ENCODE data around the gene TENM3.

TENM3 gene

GRCh38 chr4:182764642-182765041 lies 521.4 kb downstream of the TENM3 start:
- DNase-seq (ENCODE audit: low read depth in 2 of 2) = no peak
- TF ChIP-seq CTCF (IDR thresholded peaks at IDR 0.05; ENCODE audit: low read depth, low read length) = no peak
- H3K4me3 ChIP-seq (replicated peaks in 1 of 2; ENCODE audit: low read depth in 2 of 2, low read length in 2 of 2) = no peak overlapping the region

- H3K4me3 ChIP-seq (replicated peaks in 1 of 2; ENCODE audit: low read depth in 2 of 2, low read length in 2 of 2) = no peak overlapping the region
- no peak for TF ChIP-seq CTCF (IDR thresholded peaks at IDR 0.05; ENCODE audit: low read depth, low read length)
- DNase-seq (ENCODE audit: low read depth in 2 of 2) = no peak
Measured at GRCh38 chr4:182765987-182766856, 523.0 kb downstream of the TENM3 start.

GRCh38 chr4:182766857-182767250 lies 523.7 kb downstream of the TENM3 start:
- no peak overlapping the region for H3K4me3 ChIP-seq (replicated peaks in 1 of 2; ENCODE audit: low read depth in 2 of 2, low read length in 2 of 2)
- no peak for DNase-seq (ENCODE audit: low read depth in 2 of 2)
- no peak for TF ChIP-seq CTCF (IDR thresholded peaks at IDR 0.05; ENCODE audit: low read depth, low read length)

GRCh38 chr4:182768838-182769237 lies 525.6 kb downstream of the TENM3 start:
- no peak overlapping the region for H3K4me3 ChIP-seq (replicated peaks in 1 of 2; ENCODE audit: low read depth in 2 of 2, low read length in 2 of 2)
- DNase-seq (ENCODE audit: low read depth in 2 of 2) = no peak
- TF ChIP-seq CTCF (IDR thresholded peaks at IDR 0.05; ENCODE audit: low read depth, low read length) = no peak

GRCh38 chr4:182770259-182770995 lies 527.2 kb downstream of the TENM3 start:
- TF ChIP-seq CTCF (IDR thresholded peaks at IDR 0.05; ENCODE audit: low read depth, low read length) = no peak

GRCh38 chr4:182770996-182771514 lies 527.9 kb downstream of the TENM3 start:
- DNase-seq (ENCODE audit: low read depth in 2 of 2) = no peak
- no peak overlapping the region for H3K4me3 ChIP-seq (replicated peaks in 1 of 2; ENCODE audit: low read depth in 2 of 2, low read length in 2 of 2)
- TF ChIP-seq CTCF (IDR thresholded peaks at IDR 0.05; ENCODE audit: low read depth, low read length) = no peak

More at GRCh38 chr4:182770259-182770995, 527.2 kb downstream of the TENM3 start:
- no peak for DNase-seq (ENCODE audit: low read depth in 2 of 2)
- no peak overlapping the region for H3K4me3 ChIP-seq (replicated peaks in 1 of 2; ENCODE audit: low read depth in 2 of 2, low read length in 2 of 2)
